K562 (cell line): Measurements from ENCODE around the gene ZNF778. TPM values are rescaled to one million over a fixed set of nuclear protein-coding genes. Genes with fewer than 3 reads are reported as not detected.

ENCODE experiments used
- ATAC-seq: fragments of 200-7000 bp; cut with Tn5 transposase; 3 replicates; pipeline ENCODE4 v1.9.1; 2020; ENCODE audit warnings: moderate library complexity
- BruUV-seq: library from RNA; stranded (reverse); fragments of 400-500 nt; replicated peaks from 2 replicates; lab custom pipeline; 2021; lab: Mats Ljungman, UMichigan
- CTCF ChIA-PET: fragments of 300-600 bp; formaldehyde crosslinking; extraction: SDS; loops from one replicate; lab custom pipeline; 2021; ENCODE audit warnings: low intra/inter-chr PET ratio; lab: Yijun Ruan, JAX
- POLR2A ChIA-PET: fragments of 300-600, 350-650 bp; sonication (Branson Sonifier 250); formaldehyde crosslinking; extraction: SDS; loops from one replicate; lab custom pipeline; 2021; ENCODE audit warnings: antibody characterized with exemption, inconsistent platforms; lab: Yijun Ruan, JAX
- DNase-seq, 4 experiments: peaks; one replicate each; pipeline versions ENCODE4 v3.0.0 to v3.0.0-alpha.2; 2011 to 2018; ENCODE audit warnings: low spot score in 3 of 4, mixed read lengths in 3 of 4; ENCODE audit errors: extremely low read depth in 1 of 4
- FAIRE-seq: peaks from 2 replicates; lab custom pipeline; 2011; peaks lifted over from hg19 to GRCh38; lab: Jason Lieb, UNC
- H2AFZ ChIP-seq: 2 replicates; pipeline ENCODE4 v1.6.0; 2011; ENCODE audit warnings: low read depth, low read length, control low read depth, inconsistent platforms
- H3K27ac ChIP-seq: fragments of 200-600 bp; 3 replicates; pipeline ENCODE4 v1.8.0; 2011; ENCODE audit warnings: low read depth, mild to moderate bottlenecking, control low read depth, inconsistent platforms, low read length, moderate library complexity, mixed read lengths; ENCODE audit errors: extremely low read depth
- H3K27me3 ChIP-seq, 2 experiments: fragments of 300-600 bp in 1 of 2; 2 replicates in 1 of 2; 3 replicates in 1 of 2; pipeline versions ENCODE4 v1.6.0 to v1.8.0; 2011; ENCODE audit warnings: inconsistent platforms in 2 of 2, low read length in 2 of 2, mild to moderate bottlenecking in 1 of 2, mixed read lengths in 1 of 2, moderate library complexity in 1 of 2; ENCODE audit not compliant: control insufficient read depth in 2 of 2, insufficient read depth in 2 of 2
- H3K36me3 ChIP-seq: fragments of 300-600 bp; 3 replicates; pipeline ENCODE4 v1.8.0; 2011; ENCODE audit warnings: mild to moderate bottlenecking, low read length, inconsistent platforms; ENCODE audit not compliant: control insufficient read depth, insufficient read depth
- H3K4me1 ChIP-seq, 2 experiments: fragments of 200-600 bp in 1 of 2; replicated peaks in 1 of 2; 2 replicates in 1 of 2; 3 replicates in 1 of 2; pipeline versions ENCODE4 v1.5.1 to v1.8.0; 2011; ENCODE audit warnings: inconsistent platforms in 2 of 2, low read length in 2 of 2, mild to moderate bottlenecking in 1 of 2, mixed read lengths in 1 of 2, moderate library complexity in 1 of 2; ENCODE audit not compliant: control insufficient read depth in 2 of 2, insufficient read depth in 2 of 2
- H3K4me2 ChIP-seq: 2 replicates; pipeline ENCODE4 v1.6.1; 2011; ENCODE audit warnings: low read length, control low read depth, inconsistent platforms, mixed read lengths; ENCODE audit not compliant: insufficient read depth
- H3K4me3 ChIP-seq: fragments of 200-600 bp; sonication (generic), shearing (Covaris generic); 2 replicates; pipeline ENCODE4 v1.5.1; 2016; ENCODE audit warnings: control low read depth, inconsistent platforms
- H3K79me2 ChIP-seq: fragments of 200-600 bp; 3 replicates; pipeline ENCODE4 v1.8.0; 2011; ENCODE audit warnings: low read length, inconsistent platforms; ENCODE audit not compliant: control insufficient read depth, insufficient read depth
- H3K9ac ChIP-seq, 2 experiments: 2 replicates each; pipeline versions ENCODE4 v1.6.0 to v1.6.1; 2011; ENCODE audit warnings: low read depth in 2 of 2, low read length in 2 of 2, control low read depth in 1 of 2, inconsistent platforms in 1 of 2, mild to moderate bottlenecking in 1 of 2, mixed read lengths in 1 of 2; ENCODE audit not compliant: insufficient read depth in 1 of 2
- H3K9me1 ChIP-seq: one replicate; pipeline ENCODE4 v1.6.0; 2011; ENCODE audit warnings: inconsistent platforms, mild to moderate bottlenecking, low read length, moderate library complexity; ENCODE audit not compliant: control insufficient read depth, insufficient read depth
- H3K9me3 ChIP-seq: replicated peaks from 2 replicates; pipeline ENCODE4 v1.5.1; 2011; ENCODE audit warnings: low read depth, low read length, inconsistent platforms; ENCODE audit not compliant: control insufficient read depth, insufficient read depth
- H4K20me1 ChIP-seq: replicated peaks from 2 replicates; pipeline ENCODE4 v1.6.1; 2011; ENCODE audit warnings: low read length, inconsistent platforms, mixed read lengths; ENCODE audit not compliant: control insufficient read depth, insufficient read depth
- CXXC5 ChIP-seq: fragments of 250-450 bp; sonication (Bioruptor Pico); IDR thresholded peaks from 2 replicates; pipeline ENCODE4 v1.8.0; 2022; ENCODE audit warnings: inconsistent platforms, mild to moderate bottlenecking, moderate library complexity
- HDAC2 ChIP-seq: fragments of 450-650 bp; IDR thresholded peaks from 2 replicates; pipeline ENCODE4 v1.6.1; 2016; ENCODE audit warnings: mild to moderate bottlenecking
- HDAC8 ChIP-seq: fragments of 450-650 bp; IDR thresholded peaks from 2 replicates; pipeline ENCODE4 v1.6.1; 2016; ENCODE audit warnings: mild to moderate bottlenecking, missing genetic modification characterization, moderate library complexity, missing compliant biosample characterization
- HNRNPH1 ChIP-seq: fragments of 200-400 bp; formaldehyde crosslinking; optimal IDR thresholded peaks from 2 replicates; pipeline ENCODE3; 2017; ENCODE audit warnings: low read depth, mild to moderate bottlenecking, low read length, moderate library complexity
- HNRNPL ChIP-seq: fragments of 200-400 bp; formaldehyde crosslinking; IDR thresholded peaks from 2 replicates; pipeline ENCODE4 v1.6.1; 2017; ENCODE audit warnings: low read depth, mild to moderate bottlenecking, low read length
- HNRNPUL1 ChIP-seq: fragments of 200-400 bp; formaldehyde crosslinking; IDR thresholded peaks from 2 replicates; pipeline ENCODE4 v1.6.1; 2017; ENCODE audit warnings: low read length
- KLF1 ChIP-seq: fragments of 450-650 bp; IDR thresholded peaks from 2 replicates; pipeline ENCODE4 v1.6.1; 2016; ENCODE audit warnings: missing genetic modification characterization, missing compliant biosample characterization
- MCM7 ChIP-seq, 2 experiments: fragments of 450-650 bp; IDR thresholded peaks; 2 replicates each; pipeline ENCODE4 v1.6.1; 2016 to 2018
- RAD21 ChIP-seq, 2 experiments: fragments of 250-450 bp in 1 of 2; fragments of 450-650 bp in 1 of 2; sonication (Bioruptor Pico) in 1 of 2; formaldehyde crosslinking in 1 of 2; IDR thresholded peaks in 1 of 2; conservative IDR thresholded peaks in 1 of 2; 2 replicates each; pipeline versions ENCODE4 v1.4.0 to v1.8.0; 2020 to 2022; ENCODE audit warnings: mild to moderate bottlenecking in 2 of 2, moderate library complexity in 1 of 2
- RBBP5 ChIP-seq: fragments of 200-600 bp; sonication (generic); IDR thresholded peaks from 2 replicates; pipeline ENCODE4 v1.6.1; 2012; ENCODE audit warnings: borderline replicate concordance, mild to moderate bottlenecking, low read length, control low read depth, inconsistent platforms; ENCODE audit not compliant: insufficient read depth, poor library complexity, severe bottlenecking
- SMC3 ChIP-seq: conservative IDR thresholded peaks from 2 replicates; pipeline ENCODE4 v1.6.1; 2011; ENCODE audit warnings: low read depth, low read length, improper control_type of control experiment; ENCODE audit not compliant: insufficient read depth
- ZC3H8 ChIP-seq: fragments of 450-650 bp; IDR thresholded peaks from 2 replicates; pipeline ENCODE4 v1.6.1; 2017
- ZNF551 ChIP-seq: fragments of 250-450 bp; sonication (Bioruptor Pico); IDR thresholded peaks from 2 replicates; pipeline ENCODE4 v1.5.0; 2021; ENCODE audit warnings: mild to moderate bottlenecking, moderate library complexity
- ZNF764 ChIP-seq: fragments of 250-450 bp; sonication (Bioruptor Pico); IDR thresholded peaks from 2 replicates; pipeline ENCODE4 v1.4.0; 2020; ENCODE audit warnings: low read depth, mild to moderate bottlenecking, moderate library complexity
- WGBS: fragments of 100-300 bp; shearing (Covaris generic); methylation state at CpG from one replicate; pipeline ENCODE4 v1.1.6; 2016; ENCODE audit warnings: low coverage, mixed read lengths; ENCODE audit not compliant: insufficient coverage; ENCODE audit errors: missing lambda C conversion rate; 5-methylcytosine and 5-hydroxymethylcytosine counted together
- in situ Hi-C: fragments of 300-500 bp; cut with MboI; formaldehyde crosslinking; loops from 4 replicates; pipeline ENCODE4 v1.15.0; 2018; ENCODE audit warnings: inconsistent platforms, mixed read lengths
- intact Hi-C: fragments of 100-400 bp; cut with micrococcal nuclease; formaldehyde crosslinking; loops from 2 replicates; pipeline ENCODE4 v1.14.2; 2022
- polyA plus RNA-seq, 8 experiments: library from polyadenylated mRNA; depleted of rRNA in 4 of 8; stranded (reverse) in 5 of 8; unstranded in 3 of 8; fragments of >200 nt; fragmentation: Nextera tagmentation in 2 of 8; fragmentation: Illumina TruSeq in 1 of 8; extraction: Ambion mirVana in 2 of 8; extraction: Trizol in 1 of 8; gene quantifications; 2 replicates each; pipeline versions ENCODE4 v1.2.1 to v1.2.3, GENCODE V29; 2011 to 2014; ENCODE audit warnings: inconsistent platforms in 1 of 8, missing spikeins in 1 of 8
- total RNA-seq, 7 experiments: library from RNA; depleted of rRNA in 6 of 7; stranded (reverse); fragments of >200 nt in 6 of 7; fragmentation: Illumina TruSeq in 2 of 7; extraction: Trizol in 2 of 7; gene quantifications; 2 replicates each; pipeline versions ENCODE4 v1.2.1 to v1.2.3, GENCODE V29; 2011 to 2021; ENCODE audit warnings: low replicate concordance in 1 of 7

The ZNF778 gene
- total and polyA plus RNA-seq, 9 of the 15 experiments (the other 6 are each of a cell fraction or from before 2014, with no cell fraction given) = 0.70 to 60.6 (median 7.5) TPM

GRCh38 chr16:89232107-89232506 lies 14.6 kb downstream of the ZNF778 start:
- no peak for ATAC-seq
- no peaks in the 10 kb centered on the region for H3K4me1 ChIP-seq
- CTCF ChIA-PET = no interaction called here

More at GRCh38 chr16:89232107-89232506, 14.6 kb downstream of the ZNF778 start:
- DNase-seq = no peak
- Histone ChIP-seq H2AFZ (no peak overlapping the region), H3K27me3 (no peaks in the 10 kb centered on the region)
- POLR2A ChIA-PET = no interaction called here
- in situ Hi-C loops = no loop called here
- FAIRE-seq = no peak
- TF ChIP-seq RBBP5 (no peak), CXXC5 (no peak), HNRNPL (no peak), RAD21 (CRISPR knock-in tag; conservative IDR thresholded peaks at IDR 0.05 in 1 of 2, IDR thresholded peaks at IDR 0.05 in 1 of 2) (no peak), HNRNPUL1 (no peak), KLF1 (no peak), MCM7 (IDR thresholded peaks at IDR 0.05) (no peak), HNRNPH1 (no peak), ZNF551 (CRISPR knock-in tag) (no peak), ZC3H8 (no peak), HDAC8 (tag) (no peak), HDAC2 (no peak), ZNF764 (CRISPR knock-in tag) (no peak), SMC3 (no peak)
- TF ChIP-seq, all 486 proteins: peak for 0
- Histone ChIP-seq H3K9me1 (no peaks in the 10 kb centered on the region), H3K9ac (no peak overlapping the region), H3K79me2 (no peaks in the 10 kb centered on the region), H3K4me3 (no peak overlapping the region), H3K36me3 (peaks cover 69% of the 10 kb centered on the region), H3K4me2 (no peak overlapping the region), H3K27ac (no peak overlapping the region), H4K20me1 (no peaks in the 10 kb centered on the region), H3K9me3 (peaks cover 53% of the 10 kb centered on the region)
- intact Hi-C loops = no loop called here
- no TSS peak for BruUV-seq
- WGBS = 94% methylated on average over 2 of the region's 2 CpGs
